ENCODE measurements around the gene IL4I1. TPM values are rescaled to one million over a fixed set of nuclear protein-coding genes. Genes with fewer than 3 reads are reported as not detected.

The IL4I1 gene
- total RNA-seq, 1 donor from 2014 or later, result not detected

GRCh38 chr19:49855676-49856573, 40.8 kb downstream of the IL4I1 start:
- no peak overlapping the region for H3K4me3 ChIP-seq
- no peaks in the 10 kb centered on the region for H3K27me3 ChIP-seq
- H3K4me1 ChIP-seq, result peaks cover 33% of the 10 kb centered on the region
- intact Hi-C loops (cut with DNase I), result loop anchor here (10.0 kb wide), 1 partner anchor 101 kb away; no protein-coding TSS in a partner anchor
- peaks cover 0 to 43% of the 10 kb centered on the region in 2 donors for H3K36me3 ChIP-seq
- DNase-seq (ENCODE audit: extremely low spot score in 2 of 2), result no peak
- no peak overlapping the region for H3K27ac ChIP-seq
- TF ChIP-seq CTCF (IDR thresholded peaks at IDR 0.05) (no peak), POLR2AphosphoS5 (IDR thresholded peaks at IDR 0.05; ENCODE audit: insufficient read depth in 1 of 2, low read depth in 1 of 2) (no peak), POLR2A (IDR thresholded peaks at IDR 0.05) (no peak)
- no peaks in the 10 kb centered on the region for H3K9me3 ChIP-seq

- TF ChIP-seq POLR2A (IDR thresholded peaks at IDR 0.05) (no peak), CTCF (IDR thresholded peaks at IDR 0.05) (no peak), POLR2AphosphoS5 (IDR thresholded peaks at IDR 0.05; ENCODE audit: insufficient read depth in 1 of 2, low read depth in 1 of 2) (no peak)
- intact Hi-C loops (cut with DNase I), result loop anchor here (10.0 kb wide), 1 partner anchor 100 kb away; no protein-coding TSS in a partner anchor
- no peak overlapping the region for H3K4me3 ChIP-seq
- peaks cover 31% of the 10 kb centered on the region for H3K4me1 ChIP-seq
- H3K27me3 ChIP-seq, result no peaks in the 10 kb centered on the region
- peaks cover 0 to 38% of the 10 kb centered on the region in 2 donors for H3K36me3 ChIP-seq
- no peak for DNase-seq (ENCODE audit: extremely low spot score in 2 of 2)
- no peaks in the 10 kb centered on the region for H3K9me3 ChIP-seq
- H3K27ac ChIP-seq, result no peak overlapping the region
Measured at GRCh38 chr19:49855277-49855675, 41.4 kb downstream of the IL4I1 start.

GRCh38 chr19:49854378-49855263, 42.1 kb downstream of the IL4I1 start:
- no peaks in the 10 kb centered on the region for H3K27me3 ChIP-seq
- intact Hi-C loops (cut with DNase I), result loop anchor here (10.0 kb wide), 1 partner anchor 100 kb away; no protein-coding TSS in a partner anchor
- H3K9me3 ChIP-seq, result no peaks in the 10 kb centered on the region
- no peak for DNase-seq (ENCODE audit: extremely low spot score in 2 of 2)
- H3K4me1 ChIP-seq, result peaks cover 36% of the 10 kb centered on the region
- H3K27ac ChIP-seq, result no peak overlapping the region
- H3K4me3 ChIP-seq, result no peak overlapping the region
- TF ChIP-seq CTCF (IDR thresholded peaks at IDR 0.05), result no peak
- TF ChIP-seq POLR2AphosphoS5 (IDR thresholded peaks at IDR 0.05; ENCODE audit: insufficient read depth in 1 of 2, low read depth in 1 of 2), result no peak
- no peak for TF ChIP-seq POLR2A (IDR thresholded peaks at IDR 0.05)
- H3K36me3 ChIP-seq, result peaks cover 0 to 38% of the 10 kb centered on the region in 2 donors

- H3K4me3 ChIP-seq, result no peak overlapping the region
- intact Hi-C loops (cut with DNase I), result loop anchor here (10.0 kb wide), 1 partner anchor 99 kb away; no protein-coding TSS in a partner anchor
- no peak overlapping the region for H3K27ac ChIP-seq
- no peak for DNase-seq (ENCODE audit: extremely low spot score in 2 of 2)
- no peaks in the 10 kb centered on the region for H3K27me3 ChIP-seq
- H3K36me3 ChIP-seq, result peaks cover 0 to 38% of the 10 kb centered on the region in 2 donors
- H3K4me1 ChIP-seq, result peaks cover 36% of the 10 kb centered on the region
- TF ChIP-seq POLR2A (IDR thresholded peaks at IDR 0.05), result no peak
- no peak for TF ChIP-seq CTCF (IDR thresholded peaks at IDR 0.05)
- TF ChIP-seq POLR2AphosphoS5 (IDR thresholded peaks at IDR 0.05; ENCODE audit: insufficient read depth in 1 of 2, low read depth in 1 of 2), result no peak
- H3K9me3 ChIP-seq, result no peaks in the 10 kb centered on the region
Measured at GRCh38 chr19:49853852-49854377, 42.8 kb downstream of the IL4I1 start.
